Ramos (cell line): ENCODE measurements around the gene COL8A2.
"Not testable (repeated sequence)": the region's sequence is repeated elsewhere in the genome, so short reads cannot be mapped to it uniquely, and the experiment has no call there.

ENCODE experiments used
- in situ Hi-C: fragments of 300-500 bp; cut with MboI; formaldehyde crosslinking; loops from one replicate; pipeline ENCODE4 v1.14.3; 2022; ENCODE audit warnings: low sequenced_read_pairs; ENCODE audit not compliant: unreplicated experiment

Gene COL8A2

DNA sequence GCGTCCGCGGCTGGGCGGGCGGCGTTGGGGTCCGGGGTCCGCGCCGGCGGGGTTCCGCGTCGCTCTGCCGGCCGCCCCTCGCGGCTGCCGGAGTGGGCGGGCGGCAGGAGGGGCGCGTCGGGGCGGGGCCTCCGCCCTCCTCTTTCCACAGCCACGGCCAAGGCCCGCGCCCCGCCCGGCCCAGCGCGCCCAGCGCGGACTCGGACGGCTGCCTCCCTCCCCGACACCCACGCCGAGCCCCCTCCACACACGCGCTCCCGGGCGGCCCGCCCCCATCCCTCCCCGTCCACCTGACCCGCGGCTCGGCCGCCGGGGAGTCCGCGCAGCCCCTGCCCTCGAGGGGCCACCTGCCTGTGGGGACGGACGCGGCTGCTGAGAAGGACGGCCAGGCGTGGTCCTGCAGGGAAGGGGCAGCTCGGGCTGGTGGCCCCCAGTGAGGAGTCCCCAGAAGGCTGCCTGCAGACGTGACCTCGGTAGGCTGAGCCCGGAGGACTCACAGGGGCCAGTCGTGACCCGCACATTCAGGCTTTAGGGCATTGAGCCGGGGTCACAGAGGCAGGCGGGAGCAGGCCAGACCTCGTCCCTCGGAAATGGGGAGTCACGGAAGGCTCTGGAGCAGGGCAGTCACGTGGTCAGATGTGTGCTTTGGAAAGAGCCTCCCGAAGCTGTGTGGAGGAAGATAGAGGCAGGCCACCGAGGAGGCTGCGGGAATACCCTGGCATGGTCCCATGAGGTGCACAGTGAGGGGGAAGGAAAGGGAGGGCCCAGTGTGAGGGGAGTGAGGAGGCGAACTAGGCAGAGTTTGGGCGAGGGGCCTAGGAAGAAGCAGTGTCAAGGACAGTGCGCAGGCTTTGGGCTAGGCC is at the start of gene COL8A2:
Gene COL8A2, minus strand, starts transcription at position 94 of the 863 bp plus-strand sequence. CDS start 24,980 bp downstream, outside the sequence.
- in situ Hi-C loops = no loop called here

DNA sequence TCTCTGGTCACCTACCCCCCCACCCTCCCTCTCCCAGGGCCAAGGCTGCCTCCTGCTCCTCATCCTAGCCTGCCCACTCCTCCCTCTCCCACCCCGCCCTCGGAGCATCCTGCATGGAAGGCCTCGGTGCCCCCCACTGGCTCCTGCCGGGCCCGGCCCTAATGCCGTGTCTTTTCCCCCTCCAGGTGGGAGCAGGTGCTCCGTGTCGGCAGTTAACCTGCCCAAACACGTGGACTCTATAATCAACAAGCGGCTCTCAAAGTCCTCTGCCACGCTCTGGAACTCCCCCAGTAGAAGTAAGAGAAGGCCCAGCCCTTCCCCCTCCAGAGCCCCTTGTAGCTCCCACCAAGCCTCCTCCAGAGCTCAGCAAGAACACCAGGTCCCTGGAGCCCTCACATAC is 49.7 kb upstream of the COL8A2 start:
- in situ Hi-C loops = no loop called here

DNA sequence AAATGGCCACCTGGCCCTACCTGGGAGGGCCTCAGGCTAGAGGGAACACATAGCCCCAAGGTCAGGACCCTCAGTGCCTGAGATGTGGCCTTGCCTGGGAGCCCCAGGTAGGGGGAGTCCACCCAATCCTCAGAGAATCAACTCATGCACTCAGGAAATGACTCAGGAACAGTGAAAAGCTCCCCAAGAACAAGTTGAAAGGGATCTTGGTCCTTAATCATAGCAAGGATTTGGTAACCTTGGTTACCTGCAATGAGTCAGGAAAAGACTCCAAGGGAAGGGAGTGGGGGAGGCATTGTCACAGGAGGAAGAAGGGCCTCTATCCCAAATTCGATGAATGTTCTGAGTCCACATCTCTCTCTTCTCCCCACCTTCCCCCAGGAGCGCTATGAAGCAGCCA is 48.0 kb upstream of the COL8A2 start:
- in situ Hi-C loops = no loop called here

DNA sequence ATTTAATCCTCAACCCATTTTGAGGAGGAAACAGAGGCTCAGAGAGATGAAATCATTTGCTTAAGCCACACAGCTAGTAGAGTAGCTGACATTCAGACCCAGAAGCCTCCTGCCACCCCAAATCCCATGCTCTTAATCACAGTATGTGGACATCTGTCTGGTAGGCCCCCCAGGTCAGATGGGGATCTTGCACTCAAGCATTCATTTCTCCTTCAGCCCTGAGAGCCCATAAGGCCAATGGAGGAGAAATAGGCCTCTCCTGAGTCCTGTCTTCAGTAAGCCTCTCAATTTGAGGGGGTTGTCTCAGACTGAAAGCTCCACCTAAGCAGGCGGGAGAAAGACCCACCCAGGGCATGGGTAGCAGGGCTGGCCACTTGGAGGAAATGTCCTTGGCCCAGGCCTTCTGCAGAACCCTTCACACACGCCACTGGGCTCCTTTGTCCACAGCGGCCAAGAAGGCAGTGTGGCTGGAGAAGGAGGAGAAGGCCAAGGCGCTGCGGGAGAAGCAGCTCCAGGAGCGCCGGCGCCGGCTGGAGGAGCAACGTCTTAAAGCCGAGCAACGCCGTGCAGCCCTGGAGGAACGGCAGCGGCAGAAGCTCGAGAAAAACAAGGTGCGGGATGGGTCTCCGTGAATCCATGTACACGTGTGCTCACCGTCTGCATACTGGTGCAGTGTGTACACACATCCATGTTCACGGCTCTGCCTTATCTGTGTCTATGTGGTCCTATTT is 47.2 kb upstream of the COL8A2 start:
- in situ Hi-C loops = no loop called here

DNA sequence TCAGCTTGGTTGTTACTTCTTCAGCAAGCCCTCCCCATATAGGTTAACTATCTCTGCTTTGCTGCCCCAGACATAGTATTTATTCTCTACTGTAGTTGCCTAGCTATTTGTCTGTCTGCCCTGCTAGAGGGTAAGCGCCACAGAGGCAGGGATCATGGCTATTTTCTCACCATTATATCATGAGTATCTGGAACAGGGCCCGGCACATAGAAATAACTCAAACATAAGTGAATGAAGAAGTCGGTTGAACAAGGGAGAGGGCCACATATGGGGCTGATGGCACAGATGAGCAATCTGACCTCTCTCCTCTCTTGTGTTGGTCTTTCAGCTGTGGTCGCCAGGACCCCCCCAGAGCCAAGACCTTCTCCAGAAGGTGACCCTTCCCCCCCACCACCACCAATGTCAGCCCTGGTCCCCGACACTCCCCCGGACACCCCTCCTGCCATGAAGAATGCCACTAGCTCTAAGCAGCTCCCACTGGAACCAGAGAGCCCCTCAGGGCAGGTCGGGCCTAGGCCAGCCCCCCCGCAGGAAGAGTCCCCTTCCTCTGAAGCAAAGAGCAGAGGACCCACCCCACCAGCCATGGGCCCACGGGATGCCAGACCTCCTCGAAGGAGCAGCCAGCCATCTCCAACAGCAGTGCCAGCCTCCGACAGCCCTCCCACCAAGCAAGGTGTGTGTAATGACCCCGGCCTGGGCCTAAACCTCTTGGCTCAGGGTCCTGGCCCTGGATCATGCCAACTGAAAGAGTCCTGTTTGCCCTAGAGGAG is 45.8 kb upstream of the COL8A2 start:
- in situ Hi-C loops = no loop called here

DNA sequence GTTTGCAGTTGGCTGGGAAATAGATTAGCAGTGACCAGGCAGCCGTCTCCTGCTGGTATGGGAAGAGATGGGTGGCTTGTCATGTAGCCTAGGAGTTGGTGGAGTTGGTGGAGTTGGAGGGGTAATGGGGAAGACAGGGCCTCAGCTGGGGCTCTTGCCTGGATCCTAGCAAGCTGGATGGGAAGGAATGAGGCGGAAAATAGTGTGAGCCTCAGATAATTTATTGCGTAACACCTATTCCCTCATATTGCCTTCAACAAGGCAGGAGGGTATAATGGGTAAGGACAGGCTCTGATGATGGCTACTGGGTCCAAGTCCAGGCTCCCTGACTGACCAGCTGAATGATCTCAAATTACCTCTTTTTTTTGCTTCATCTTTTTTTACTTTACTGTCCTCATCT is 43.5 kb upstream of the COL8A2 start:
- in situ Hi-C loops = no loop called here

DNA sequence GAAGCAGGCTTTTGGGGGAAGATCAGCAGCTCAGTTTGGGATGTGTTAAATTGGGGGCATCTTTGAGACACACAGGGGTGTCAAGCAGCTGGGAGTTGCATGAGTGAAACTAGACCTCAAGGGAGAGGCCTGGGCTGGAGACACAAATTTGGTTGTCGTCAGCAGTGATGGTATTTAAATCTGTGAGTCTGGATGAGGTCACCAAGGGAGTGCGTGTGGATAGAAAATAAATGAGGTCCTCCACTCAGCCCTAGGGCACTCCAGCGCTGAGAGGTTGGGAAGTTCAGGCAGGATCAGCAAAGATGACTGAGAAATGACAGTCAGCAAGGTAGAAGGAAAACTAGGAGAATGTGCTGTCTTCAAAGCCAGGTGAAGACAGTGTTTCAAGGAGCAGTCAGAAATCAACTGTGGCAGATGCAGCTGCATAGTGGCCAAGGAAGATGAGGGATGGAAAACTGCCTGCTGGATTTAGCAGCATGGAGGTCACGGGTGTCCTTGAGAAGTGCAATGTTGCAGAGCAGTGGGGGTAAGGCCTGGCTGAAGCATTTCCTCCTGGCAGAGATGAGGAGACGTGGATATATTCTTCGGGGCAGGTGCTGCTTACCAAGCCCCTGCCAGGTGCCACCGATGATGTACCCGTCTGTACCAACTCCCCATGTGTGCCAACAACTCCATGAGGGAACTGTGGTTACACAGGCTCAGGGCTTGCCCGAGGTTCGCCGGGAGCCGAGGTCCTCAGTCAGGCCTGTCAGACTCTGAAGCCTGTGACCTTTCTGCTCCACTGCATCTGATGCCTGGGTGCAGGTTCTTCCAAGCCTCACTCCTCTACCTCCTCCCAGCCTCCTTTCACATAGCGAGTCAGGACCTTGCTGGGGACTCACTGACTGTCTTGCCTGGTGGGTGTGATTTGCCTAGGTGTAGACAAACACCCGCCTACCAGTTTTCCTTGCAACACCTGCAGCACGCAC is 42.2 kb upstream of the COL8A2 start:
- in situ Hi-C loops = no loop called here

DNA sequence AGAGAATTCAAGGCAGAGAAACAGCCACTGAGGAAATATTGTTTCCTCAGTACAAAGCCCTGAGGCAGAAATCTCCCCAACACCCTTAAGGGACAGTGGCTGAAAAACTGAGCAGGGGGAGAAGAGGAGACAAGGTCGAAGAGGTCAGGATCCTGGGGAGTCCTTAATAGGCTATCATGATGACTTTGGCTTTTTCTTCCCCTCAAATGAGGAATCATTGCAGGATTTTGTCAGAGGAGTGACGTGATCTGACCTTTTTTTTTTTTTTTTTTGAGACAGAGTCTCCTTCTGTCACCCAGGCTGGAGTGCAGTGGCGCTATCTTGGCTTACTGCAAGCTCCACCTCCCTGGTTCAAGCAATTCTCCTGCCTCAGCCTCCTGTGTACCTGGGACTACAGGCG is 41.1 kb upstream of the COL8A2 start:
- in situ Hi-C loops = no loop called here

DNA sequence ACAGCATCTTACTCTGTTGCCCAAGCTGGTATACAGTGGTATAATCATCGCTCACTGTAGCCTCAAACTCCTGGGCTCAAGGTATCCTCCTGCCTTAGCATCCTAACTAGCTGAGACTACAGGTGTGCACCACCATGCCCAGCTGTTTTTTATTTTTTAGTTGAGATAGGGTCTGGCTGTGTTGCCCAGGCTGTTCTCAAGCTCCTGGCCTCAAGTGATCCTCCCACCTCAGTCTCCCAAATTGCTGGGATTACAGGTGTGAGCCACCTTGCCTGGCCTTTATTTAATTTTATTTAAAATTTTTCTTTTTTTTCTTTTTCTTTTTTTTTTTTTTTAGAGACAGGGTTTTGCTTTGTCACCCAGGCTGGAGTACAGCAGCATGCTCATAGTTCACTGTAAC is 40.1 kb upstream of the COL8A2 start:
- in situ Hi-C loops = no loop called here

DNA sequence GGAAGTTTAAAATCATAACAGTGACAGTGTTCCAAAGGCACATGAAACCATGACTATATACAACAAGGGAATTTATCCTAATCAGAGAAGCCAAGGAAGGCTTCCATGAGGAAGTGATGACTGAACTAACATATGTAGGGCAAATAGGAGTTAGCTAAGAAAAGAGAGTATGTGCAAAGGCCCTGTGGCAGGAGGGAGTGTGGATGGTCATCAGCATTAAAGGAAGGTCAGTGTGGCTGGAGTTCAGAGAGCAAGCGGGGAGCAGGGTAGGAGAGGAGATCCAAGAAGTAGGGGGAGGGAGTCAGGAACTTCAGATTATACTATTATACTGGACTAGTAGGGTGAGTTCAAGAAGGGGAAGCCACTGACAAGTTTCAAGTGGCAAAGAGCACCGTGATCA is 39.3 kb upstream of the COL8A2 start:
- in situ Hi-C loops = no loop called here

DNA sequence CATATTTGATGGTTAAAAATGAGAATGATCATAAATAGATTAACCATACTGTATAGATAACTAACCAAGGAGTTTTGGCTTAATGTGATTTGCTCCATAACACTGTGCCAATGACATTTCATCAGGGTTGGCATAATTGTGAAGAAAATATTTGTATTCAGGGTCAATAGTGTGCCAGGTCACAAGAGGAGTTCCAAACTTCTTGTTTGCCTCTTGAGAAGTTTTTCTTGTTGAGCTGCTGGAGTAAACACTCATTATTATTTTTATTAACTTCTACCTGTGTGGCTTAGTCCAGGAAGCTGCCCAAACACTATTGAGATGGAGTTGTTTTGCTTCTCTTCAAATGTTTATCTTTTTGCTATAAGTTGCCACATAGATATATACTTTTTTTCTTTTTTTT is 38.4 kb upstream of the COL8A2 start:
- in situ Hi-C loops = no loop called here

DNA sequence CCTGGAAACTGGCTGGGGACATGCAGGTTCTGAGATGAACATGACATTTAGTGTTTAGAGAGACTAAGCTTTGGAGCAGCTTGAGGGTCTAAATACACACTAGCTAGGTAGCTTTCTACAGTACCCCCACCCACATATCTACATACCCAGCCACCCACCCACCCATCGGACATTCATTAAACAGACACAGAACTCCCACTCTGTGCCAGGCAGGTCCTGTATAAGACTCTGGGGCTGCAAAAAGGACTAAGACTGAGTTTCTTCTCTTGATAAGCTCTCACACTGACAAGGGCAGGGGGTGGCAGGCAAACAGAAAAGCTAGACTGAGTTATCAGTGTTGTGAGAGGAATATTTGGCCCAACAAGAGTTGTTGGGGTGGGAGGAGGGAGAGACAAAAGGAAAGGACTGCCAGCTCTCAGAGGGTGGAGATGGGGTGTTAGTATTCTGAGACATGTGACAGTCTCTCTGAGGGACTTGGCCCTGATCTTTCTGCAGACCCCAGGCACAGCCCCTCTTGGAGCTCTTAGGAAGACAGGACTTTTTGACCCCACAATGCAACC is 37.7 kb upstream of the COL8A2 start:
- in situ Hi-C loops = no loop called here

DNA sequence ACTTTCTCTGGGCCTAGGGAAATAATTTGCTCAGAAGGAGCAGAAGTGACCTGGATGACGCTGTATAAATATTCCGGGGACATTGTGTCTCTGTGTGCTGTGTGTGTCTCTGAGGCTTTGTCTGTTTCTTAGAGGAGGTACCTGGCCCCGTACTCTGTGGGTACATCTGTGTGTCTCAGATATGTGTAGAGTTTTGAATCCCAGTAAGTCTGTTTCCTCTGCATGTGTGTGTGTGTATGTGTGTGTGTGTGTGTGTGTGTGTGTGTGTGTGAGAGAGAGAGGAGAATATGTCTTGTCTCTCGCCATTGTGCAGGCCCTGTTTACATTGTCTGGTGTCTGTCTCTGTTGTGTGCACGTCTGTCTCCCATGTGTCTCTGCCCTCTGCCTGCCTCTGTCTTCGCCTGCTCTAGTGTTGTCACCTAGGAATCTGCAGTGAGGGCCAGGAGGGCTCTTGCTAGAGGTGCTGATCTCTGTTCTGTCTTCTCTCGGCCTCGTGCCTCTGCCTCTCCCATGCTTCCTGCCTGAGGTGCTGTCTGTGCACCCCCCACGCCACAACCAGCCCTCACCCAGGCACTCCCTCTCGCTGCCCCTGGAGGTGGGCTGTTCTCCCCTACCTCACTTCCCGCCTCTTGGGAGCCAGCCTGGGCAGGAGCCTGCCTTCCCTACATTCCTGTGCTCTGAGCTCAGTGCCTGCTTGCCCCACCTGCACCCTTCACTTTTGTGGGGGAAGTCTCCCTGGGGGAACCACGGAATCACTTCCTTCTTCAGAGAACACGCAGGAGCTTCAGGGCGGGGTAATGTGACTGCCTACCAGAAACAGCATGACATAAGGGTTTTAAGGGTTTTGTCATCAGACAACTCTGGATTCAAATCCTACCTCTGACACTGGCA is 36.9 kb upstream of the COL8A2 start:
- in situ Hi-C loops = no loop called here

DNA sequence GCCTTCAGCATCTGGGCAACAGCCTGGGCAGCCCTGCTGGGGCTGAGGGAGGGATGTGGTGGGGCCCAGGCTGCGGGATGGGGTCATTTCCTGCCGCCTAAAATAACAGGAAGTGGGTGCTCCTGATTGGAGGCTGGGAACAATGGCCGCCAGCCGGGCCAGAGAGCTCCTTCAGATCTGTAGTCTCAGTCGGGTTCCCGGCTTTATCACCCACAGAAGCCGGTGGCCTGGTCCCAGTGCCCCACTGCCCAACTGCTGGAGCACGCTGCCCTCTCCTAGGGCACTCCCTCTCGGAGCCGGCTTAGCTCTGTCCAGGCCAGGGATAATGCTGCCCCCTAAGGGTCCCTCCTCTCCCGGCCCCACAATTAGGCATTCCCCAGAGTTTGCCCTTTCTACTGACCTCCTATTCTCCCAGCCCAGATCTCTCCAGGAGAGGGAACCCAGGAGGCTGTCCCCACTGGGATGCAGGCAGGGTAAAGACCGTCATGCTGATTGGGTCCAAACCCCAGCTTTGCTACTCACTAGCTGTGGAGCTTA is 36.0 kb upstream of the COL8A2 start:
- in situ Hi-C loops = no loop called here

DNA sequence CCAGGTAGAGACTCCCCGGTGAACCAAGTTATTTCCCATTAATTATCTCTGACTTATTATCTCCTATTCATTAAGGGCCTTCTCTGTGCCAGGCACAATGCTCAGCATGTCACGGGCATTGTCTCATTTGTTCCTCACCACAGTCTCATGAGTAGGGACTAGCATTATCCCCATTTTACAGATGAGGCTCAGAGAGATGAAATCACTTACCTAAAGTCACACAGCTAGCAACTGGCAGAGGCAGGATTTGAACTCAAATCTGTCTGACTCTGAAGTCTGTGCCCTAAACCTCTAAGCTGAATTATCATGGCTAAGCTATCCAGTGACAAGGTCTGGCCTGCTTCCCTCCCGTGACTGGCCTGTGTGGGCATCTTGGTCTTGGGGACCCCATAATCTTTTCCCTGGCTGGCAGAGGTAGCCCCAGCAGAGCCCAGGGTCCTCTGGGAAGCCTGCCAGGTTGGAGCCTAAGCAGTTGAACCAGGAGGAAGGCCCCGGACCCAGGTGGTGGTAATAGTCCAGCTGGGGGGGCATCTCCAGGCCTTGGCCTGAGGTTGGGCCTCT is 35.4 kb upstream of the COL8A2 start:
- in situ Hi-C loops = no loop called here

DNA sequence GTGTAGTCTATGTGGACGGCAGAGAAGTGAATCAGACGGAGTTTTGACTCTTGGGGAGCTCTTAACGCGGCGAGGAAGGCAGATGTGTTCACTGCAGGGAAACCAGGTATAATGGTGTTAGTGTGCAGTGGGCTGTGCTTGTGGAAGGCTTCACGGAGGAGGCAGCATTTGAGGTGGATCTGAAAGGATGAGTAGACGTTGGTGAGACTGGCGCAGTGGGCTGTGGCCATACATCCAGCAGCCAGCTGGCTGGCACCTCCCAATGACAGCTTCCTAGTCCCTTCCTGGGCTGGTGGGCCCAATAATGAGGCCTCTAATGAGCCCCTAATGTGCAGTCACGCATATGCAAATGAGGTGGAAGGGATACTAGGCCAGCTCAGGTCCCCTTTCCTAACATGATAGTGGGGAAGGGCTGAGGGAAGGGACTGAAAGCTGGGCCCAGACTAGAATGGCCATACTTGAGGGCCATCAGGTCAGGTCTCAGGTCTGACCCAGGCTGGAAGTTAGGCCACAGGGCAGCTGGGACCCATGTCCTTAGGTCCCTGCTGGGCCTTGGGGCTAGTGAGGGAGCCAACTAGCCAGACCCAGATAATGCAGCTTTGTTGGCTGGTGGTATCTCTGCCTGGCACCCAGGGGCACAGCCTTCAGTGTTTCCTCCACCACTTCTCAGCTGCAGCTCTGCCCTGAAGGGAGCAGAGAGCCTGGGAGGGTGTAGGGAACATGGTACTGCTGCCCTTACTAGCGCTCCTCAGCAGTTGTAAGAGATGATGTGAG is 34.8 kb upstream of the COL8A2 start:
- in situ Hi-C loops = no loop called here

DNA sequence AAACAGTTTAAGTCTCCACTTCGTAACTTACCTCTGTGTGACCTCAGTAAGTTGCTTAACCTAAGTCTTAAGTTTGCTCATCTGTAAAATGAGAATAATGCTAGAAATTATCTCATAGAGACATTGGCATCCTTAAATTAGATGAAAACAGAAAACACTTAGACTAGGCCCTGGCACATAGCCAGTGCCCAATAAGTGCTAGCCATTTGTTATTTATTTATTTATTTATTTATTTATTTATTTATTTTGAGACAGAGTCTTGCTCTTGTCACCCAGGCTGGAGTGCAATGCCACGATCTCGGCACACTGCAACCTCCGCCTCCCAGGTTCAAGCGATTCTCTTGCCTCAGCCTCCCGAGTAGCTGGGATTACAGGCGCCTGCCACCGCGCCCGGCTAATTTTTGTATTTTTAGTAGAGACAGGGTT is 33.8 kb upstream of the COL8A2 start:
- in situ Hi-C loops = not testable (repeated sequence)
